ENCODE results near the gene THSD4.
"Not testable (repeated sequence)": the region's sequence is repeated elsewhere in the genome, so short reads cannot be mapped to it uniquely, and the experiment has no call there.

The THSD4 gene

DNA sequence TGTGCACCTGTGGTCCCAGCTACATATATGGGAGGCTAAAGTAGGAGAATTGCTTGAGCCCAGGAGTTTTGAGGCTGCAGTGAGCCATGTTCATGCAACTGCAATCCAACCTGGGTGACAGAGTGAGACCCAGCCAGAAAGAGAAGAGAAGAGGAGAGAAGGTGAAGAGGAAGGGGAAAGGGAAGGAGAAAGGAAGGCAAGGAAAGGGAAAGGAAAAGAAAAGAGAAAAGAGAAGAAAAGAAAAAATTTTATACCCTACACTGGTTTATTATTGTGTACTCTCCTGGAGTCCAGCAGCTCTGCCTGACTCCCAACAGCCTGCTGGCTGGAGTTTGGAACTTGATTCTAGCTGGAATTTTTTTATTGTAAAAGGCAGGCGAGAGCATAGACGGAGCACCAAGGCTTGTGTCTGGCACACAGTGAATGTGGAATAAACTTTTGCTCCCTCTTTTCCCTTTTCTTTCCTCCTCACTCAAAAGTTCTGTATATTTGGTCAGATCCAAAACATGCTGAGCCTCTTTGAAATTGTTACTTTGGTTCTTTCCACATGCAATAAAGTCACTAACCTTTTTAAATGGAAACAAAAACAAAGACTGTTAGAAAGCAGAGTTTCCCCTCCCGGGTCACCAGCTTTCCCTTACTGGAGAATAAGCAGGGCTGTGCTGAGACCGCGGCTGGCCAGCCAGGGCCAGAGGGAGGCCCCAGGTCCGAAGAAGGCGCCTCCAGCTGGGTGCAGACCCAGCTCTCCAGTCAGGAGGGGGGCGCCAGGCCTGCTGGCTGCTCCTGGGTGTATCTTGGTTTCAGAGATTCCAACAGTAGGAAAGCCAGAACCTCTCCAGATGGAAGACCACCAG is 9.9 kb downstream of the THSD4 start:
- no peak for DNase-seq

DNA sequence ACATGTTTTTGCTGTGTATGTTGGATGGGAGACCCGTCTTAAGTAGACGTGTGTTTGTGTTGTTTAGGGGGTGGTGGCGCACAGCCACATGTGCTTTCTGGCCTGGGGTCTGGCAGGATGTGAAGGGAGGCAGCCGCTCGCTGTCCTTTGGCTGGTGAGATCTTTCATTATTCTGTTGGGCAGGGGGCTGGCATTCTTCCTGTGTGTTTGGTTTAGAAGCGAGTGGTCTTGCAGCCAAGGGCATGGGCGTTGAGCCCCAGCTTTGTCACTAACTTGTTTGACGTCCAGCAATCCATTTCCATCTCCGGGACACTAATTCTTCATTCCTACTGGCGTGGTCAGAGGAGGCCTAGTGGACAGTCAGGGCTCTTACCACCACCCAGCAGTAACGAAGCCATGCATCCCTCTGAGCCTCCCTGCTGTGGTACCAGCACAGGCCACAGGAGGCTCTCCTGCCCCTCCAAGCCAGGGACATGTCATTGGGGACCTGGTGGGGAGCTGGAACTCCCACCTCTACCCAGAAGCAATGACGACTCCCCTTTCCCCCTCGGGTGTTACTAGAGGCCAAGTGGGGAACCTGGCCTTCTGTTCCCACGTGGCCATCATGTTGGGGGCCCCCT is 10.7 kb downstream of the THSD4 start:
- DNase-seq: no peak

DNA sequence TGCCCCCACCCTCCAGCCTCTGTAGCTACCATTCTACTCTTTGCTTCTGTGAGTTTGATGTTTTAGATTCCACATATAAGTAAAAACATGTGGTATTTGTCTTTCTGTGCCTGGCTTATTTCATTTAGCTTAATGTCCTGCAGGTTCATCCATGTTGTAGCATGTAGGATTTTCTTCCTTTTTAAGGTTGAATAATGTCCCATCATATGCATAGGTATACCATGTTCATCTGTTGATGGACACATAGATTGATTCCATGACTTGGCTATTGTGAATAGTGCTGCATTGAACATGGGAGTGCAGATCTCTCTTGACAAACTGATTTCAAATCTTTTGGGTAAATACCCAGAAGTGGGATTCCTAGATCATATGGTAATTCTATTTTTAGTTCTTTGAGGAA is 11.8 kb downstream of the THSD4 start:
- no peak for DNase-seq

DNA sequence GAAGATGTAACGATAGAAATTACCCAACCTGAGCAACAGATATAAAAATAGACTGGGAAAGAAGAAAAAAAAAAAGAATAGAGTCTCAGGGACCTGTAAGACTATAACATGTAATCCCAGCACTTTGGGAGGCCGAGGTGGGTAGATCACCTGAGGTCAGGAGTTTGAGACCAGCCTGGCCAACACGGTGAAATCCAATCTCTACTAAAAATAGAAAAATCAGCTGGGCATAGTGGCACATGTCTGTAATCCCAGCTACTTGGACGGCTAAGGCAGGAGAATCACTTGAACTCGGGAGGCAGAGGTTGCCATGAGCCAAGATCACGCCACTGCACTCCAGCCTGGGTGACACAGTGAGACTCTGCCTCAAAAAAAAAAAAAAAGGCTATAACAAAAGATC is 12.9 kb downstream of the THSD4 start:
- not testable (repeated sequence) for DNase-seq

GRCh38 chr15:71128939-71129562 is 13.8 kb downstream of the THSD4 start:
- DNase-seq: no peak

- no peak for DNase-seq
These were observed 14.4 kb downstream of the THSD4 start for GRCh38 chr15:71129669-71130068.

DNA sequence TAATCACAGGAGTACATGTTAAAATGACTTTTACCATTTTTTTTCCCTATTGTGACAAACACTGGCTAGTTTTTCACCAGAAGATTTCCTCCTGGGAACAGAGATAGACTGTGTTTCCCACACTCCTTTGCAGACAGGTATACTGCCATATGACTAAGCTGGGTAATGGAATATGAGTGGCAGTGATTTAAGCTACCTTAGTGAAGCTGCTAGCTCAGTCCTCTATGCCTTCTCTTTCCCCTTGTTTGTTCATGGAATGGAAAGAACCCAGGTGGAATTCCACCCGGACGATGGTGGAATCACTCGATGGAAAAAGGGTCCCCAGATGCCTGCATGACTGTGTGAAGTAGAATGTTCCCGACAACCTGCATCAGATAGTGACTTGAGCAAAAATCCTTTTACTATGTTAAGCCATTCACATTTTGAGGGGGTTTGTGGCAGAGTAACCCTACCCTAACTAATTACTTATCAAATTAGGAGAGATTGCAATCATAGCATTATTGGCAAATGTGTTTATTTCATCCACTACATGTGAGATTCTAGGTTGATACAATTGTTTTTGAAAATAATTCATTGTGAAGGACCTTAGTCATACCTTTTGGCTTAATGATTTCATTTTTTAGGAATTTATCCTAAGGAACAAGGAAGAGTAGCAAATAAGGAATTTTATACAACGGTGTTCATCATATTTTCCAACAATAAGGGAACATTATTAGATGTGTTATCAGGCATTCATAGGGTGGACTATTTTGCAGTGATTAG is 16.5 kb downstream of the THSD4 start:
- DNase-seq: no peak

GRCh38 chr15:71133747-71134472 is 18.6 kb downstream of the THSD4 start:
- no peak for DNase-seq

DNA sequence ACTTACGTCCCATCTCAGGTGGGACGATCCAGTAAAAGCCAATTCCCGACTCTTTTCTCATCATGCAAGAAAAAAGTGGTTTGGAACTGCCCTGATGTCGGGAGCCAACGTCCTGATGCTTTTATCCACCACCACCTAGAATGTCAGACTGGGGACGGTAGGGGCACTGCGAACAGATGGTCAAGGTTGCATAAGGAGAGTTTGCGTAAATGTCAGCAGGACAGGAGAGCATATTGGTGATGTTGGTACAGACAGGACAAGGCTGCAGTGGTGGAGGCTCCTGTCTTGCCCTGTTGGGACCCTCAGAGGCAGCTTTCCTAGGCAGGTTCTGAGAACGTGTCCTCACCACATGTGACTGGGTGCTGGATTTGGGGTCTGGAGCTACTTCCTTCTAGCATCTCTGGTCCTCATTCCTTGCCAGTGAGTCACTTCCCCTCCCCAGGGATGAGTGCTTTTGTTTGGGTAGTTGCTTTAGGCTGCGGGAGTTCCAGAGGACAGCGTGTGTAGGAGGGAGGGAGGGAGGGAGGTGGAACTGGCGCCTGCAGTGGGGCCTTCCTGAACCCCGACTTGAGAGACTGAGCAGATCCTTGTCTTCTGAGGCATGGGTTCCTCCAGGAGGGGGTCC is 21.0 kb downstream of the THSD4 start:
- no peak for DNase-seq

DNA sequence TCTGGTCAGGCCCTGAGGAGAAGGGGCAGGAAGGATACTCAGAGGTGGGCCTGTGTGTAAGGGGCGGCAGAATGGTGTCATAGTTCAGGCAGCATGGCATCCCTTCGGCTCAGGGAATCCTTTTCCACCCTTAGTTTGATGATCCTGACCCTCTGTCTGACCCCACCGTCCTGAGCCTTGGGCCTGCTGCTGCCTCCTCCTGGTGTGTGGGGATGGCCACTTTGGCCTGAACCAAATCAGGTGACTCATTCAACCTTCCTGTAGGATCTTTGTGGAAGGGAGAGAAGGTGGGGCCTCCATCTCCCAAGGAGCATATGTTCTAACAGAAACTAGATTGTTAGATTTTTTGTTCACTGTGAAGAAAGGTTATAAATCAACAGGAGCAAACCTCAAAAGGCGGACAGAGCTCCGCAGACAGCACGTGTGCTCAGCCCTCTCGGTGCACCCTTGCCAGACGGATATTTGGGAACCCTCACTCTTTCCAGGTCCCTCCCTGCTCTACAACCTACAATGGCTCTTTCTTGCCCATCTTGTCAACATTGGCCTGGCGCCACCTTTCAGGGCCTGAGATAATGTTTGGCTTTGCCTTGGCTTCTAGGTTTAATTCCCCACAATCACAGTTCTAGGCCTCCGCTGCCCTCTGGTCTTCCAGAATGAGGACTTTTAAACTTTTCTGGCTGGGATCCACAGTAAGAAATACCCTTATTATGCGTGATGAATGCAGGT is 21.7 kb downstream of the THSD4 start:
- DNase-seq: no peak

DNA sequence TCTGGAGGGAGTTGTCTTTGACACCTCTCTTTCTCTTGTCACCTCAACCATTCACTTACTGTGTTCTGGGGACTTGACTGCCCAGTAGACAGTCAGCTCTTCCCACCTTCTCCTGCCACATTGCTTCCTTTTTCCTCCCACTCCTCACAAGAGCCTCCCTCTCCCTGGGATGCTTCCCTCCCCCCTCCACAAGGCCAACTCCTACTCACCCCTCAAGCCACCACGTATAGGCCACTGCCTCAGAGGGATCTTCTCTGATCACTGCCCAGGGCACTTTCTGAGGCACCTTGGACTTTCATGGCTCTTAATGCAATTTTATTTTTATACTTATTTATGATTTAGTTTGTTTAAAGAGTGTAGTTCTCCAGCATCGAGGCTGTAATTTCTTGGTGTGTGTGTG is 23.2 kb downstream of the THSD4 start:
- DNase-seq: no peak

GRCh38 chr15:71139241-71139640 is 24.0 kb downstream of the THSD4 start:
- no peak for DNase-seq

DNA sequence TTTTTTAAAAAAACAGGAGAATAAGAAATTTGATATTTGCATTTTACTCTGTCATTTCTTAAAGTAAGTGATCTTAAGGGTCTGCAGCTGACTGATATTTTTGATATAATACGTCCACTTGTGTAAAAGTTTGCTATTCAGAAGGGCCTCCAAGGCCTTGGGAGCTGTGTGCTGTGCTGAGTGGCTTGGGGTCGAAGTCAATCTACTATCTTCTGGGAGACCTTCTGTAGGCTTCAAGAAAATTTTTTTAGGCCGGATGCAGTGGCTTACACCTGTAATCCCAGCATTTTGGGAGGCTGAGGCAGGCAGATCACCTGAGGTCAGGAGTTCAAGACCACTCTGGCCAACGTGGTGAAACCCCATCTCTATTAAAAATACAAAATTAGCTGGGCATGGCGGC is 26.3 kb downstream of the THSD4 start:
- no peak for DNase-seq

- DNase-seq: no peak
These were observed 27.5 kb downstream of the THSD4 start for GRCh38 chr15:71142780-71143179.

GRCh38 chr15:71143373-71144310 is 28.4 kb downstream of the THSD4 start:
- DNase-seq: no peak

GRCh38 chr15:71145648-71146047 is 30.4 kb downstream of the THSD4 start:
- DNase-seq: no peak

GRCh38 chr15:71146580-71146982 is 31.3 kb downstream of the THSD4 start:
- DNase-seq: no peak

- no peak for DNase-seq
These were observed 32.8 kb downstream of the THSD4 start for GRCh38 chr15:71148048-71148447.

DNA sequence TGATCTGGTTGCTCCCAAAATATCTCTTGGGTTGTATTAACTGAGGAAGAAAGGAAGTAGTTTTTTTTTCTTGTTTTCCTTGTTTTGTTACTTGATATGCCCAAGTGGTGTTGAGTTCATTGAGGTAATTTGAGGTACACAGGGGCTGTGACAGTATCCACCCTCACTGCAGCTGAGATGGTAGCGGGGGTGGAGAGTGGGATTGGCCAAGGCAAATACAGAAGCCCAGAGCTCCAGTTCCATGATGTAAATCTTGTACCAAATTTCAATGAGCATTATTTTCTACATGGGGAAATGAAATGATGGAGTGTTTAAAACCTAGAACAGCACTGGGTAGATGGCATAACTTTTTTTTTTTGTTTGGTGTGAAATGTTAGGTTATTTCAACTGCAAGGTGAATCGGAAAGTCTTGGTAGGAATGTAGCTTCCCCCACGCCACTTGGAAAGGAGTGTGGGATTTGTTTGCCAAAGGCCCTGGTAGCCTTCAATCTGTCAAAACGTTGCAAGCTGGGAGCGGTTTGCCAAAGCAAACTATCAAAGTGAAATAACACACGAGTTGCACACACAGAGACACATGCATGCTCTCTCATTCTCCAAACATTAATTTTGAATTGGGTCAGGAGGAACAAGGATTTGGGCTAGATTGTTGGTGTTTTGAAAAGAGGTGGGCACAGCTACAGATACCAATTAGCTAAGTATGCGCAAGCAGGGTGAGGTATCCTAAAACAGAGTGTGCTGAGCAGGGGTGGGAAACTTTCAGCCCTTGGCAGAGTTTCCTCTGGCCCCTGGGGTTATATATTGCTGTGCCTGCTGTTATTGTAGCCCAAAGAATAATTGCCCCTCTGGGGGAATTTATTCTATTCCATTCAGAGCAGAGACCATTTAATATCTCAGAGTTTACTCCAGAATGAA is 34.6 kb downstream of the THSD4 start:
- no peak for DNase-seq

All from NCI-H446 treated with DMSO at 0.1 percent for 48 hours (cell line).